ENCODE results near the gene MRPL12. TPM values are rescaled to one million over a fixed set of nuclear protein-coding genes. Genes with fewer than 3 reads are reported as not detected.

MRPL12 gene
- total RNA-seq, 1 donor from 2014 or later, result 54.1 TPM

- DNase-seq (ENCODE audit: low spot score in 2 of 2, unreplicated experiment in 2 of 2), result peak; percentile 62 to 84
These were observed 30.6 kb downstream of the MRPL12 start for GRCh38 chr17:81733507-81734404.

GRCh38 chr17:81734405-81735263 is 31.5 kb downstream of the MRPL12 start:
- DNase-seq (ENCODE audit: low spot score in 2 of 2, unreplicated experiment in 2 of 2), result no peak
- H3K27ac Mint-ChIP-seq, result no peak overlapping the region
- no peaks in the 10 kb centered on the region for H3K36me3 Mint-ChIP-seq
- peaks cover 20% of the 10 kb centered on the region for H3K4me1 Mint-ChIP-seq
- no peak for TF ChIP-seq CTCF (IDR thresholded peaks at IDR 0.05; ENCODE audit: unreplicated experiment)
- H3K9me3 Mint-ChIP-seq, result no peaks in the 10 kb centered on the region
- no peak overlapping the region for H3K4me3 Mint-ChIP-seq
- peaks cover 18% of the 10 kb centered on the region for H3K27me3 Mint-ChIP-seq (ENCODE audit: low read depth)

More at GRCh38 chr17:81733507-81734404, 30.6 kb downstream of the MRPL12 start:
- Mint-ChIP-seq H3K4me1 (peaks cover 20% of the 10 kb centered on the region), H3K4me3 (no peak overlapping the region), H3K36me3 (no peaks in the 10 kb centered on the region), H3K27ac (no peak overlapping the region), H3K27me3 (ENCODE audit: low read depth) (peaks cover 18% of the 10 kb centered on the region), H3K9me3 (no peaks in the 10 kb centered on the region)
- TF ChIP-seq CTCF (IDR thresholded peaks at IDR 0.05; ENCODE audit: unreplicated experiment), result peak; percentile 86

- Mint-ChIP-seq H3K36me3 (no peaks in the 10 kb centered on the region), H3K27me3 (ENCODE audit: low read depth) (peaks cover 18% of the 10 kb centered on the region), H3K9me3 (no peaks in the 10 kb centered on the region), H3K27ac (no peak overlapping the region), H3K4me3 (no peak overlapping the region), H3K4me1 (peaks cover 20% of the 10 kb centered on the region)
- DNase-seq (ENCODE audit: low spot score in 2 of 2, unreplicated experiment in 2 of 2), result no peak
- no peak for TF ChIP-seq CTCF (IDR thresholded peaks at IDR 0.05; ENCODE audit: unreplicated experiment)
These were observed 32.3 kb downstream of the MRPL12 start for GRCh38 chr17:81735264-81736102.

- TF ChIP-seq CTCF (IDR thresholded peaks at IDR 0.05; ENCODE audit: unreplicated experiment), result no peak
- Mint-ChIP-seq H3K4me3 (no peak overlapping the region), H3K27ac (no peak overlapping the region), H3K4me1 (peaks cover 2% of the 10 kb centered on the region), H3K9me3 (no peaks in the 10 kb centered on the region), H3K27me3 (ENCODE audit: low read depth) (peaks cover 18% of the 10 kb centered on the region), H3K36me3 (no peaks in the 10 kb centered on the region)
- no peak for DNase-seq (ENCODE audit: low spot score in 2 of 2, unreplicated experiment in 2 of 2)
These were observed 35.0 kb downstream of the MRPL12 start for GRCh38 chr17:81737947-81738800.

Measured in mesothelial cell of epicardium (in vitro differentiated cells).